Body of pancreas (tissue), 4 donors: Measurements from ENCODE around the gene AVPI1. TPM values are rescaled to one million over a fixed set of nuclear protein-coding genes. Genes with fewer than 3 reads are reported as not detected.
"Not testable (repeated sequence)": the region's sequence is repeated elsewhere in the genome, so short reads cannot be mapped to it uniquely, and the experiment has no call there.

ENCODE experiments used
- ATAC-seq: fragments of 150-250 bp; one replicate; pipeline ENCODE4 v1.9.1; 2016
- DNase-seq, 4 donors: peaks; one replicate each; pipeline ENCODE4 v3.0.0-alpha.2; 2019
- H3K27ac ChIP-seq, 4 donors: fragments of 200-600 bp; sonication (generic); 1 replicate in 3 of 4; 2 replicates in 1 of 4; pipeline versions ENCODE4 v1.5.1 to v1.6.1; 2016 to 2019; ENCODE audit warnings: mild to moderate bottlenecking in 1 of 4, mixed read lengths in 1 of 4, moderate library complexity in 1 of 4
- H3K27me3 ChIP-seq, 2 donors: fragments of 200-600 bp; sonication (generic); one replicate each; pipeline ENCODE4 v1.6.0; 2016; ENCODE audit warnings: mild to moderate bottlenecking in 1 of 2
- H3K36me3 ChIP-seq, 2 donors: fragments of 200-600 bp; sonication (generic); replicated peaks in 1 of 2; 2 replicates each; pipeline ENCODE4 v1.5.1; 2016; ENCODE audit warnings: low read depth in 2 of 2; ENCODE audit not compliant: insufficient read depth in 1 of 2
- H3K4me1 ChIP-seq: fragments of 200-600 bp; sonication (generic); one replicate; pipeline ENCODE4 v1.6.0; 2016
- H3K4me3 ChIP-seq, 2 donors: fragments of 200-600 bp; sonication (generic); 1 replicate in 1 of 2; 2 replicates in 1 of 2; pipeline ENCODE4 v1.5.1; 2016 to 2019
- H3K9me3 ChIP-seq, 3 donors: fragments of 200-600 bp; sonication (generic); 1 replicate in 2 of 3; 2 replicates in 1 of 3; pipeline ENCODE4 v1.5.1; 2016
- POLR2A ChIP-seq, 3 donors: fragments of 450-650 bp; IDR thresholded peaks; one replicate each; pipeline ENCODE4 v1.6.1; 2016; ENCODE audit warnings: antibody characterized with exemption in 3 of 3, mild to moderate bottlenecking in 2 of 3
- WGBS, 2 donors: methylation state at CpG; one replicate each; pipeline ENCODE4 v1.1.5; 2017; 5-methylcytosine and 5-hydroxymethylcytosine counted together
- intact Hi-C: fragments of 100-400 bp; cut with DNase I; formaldehyde crosslinking; loops from one replicate; pipeline ENCODE4 v1.15.1; 2023
- total RNA-seq, 2 donors: library from RNA; depleted of rRNA; stranded (reverse); fragments of >200 nt; gene quantifications; one replicate each; pipeline ENCODE4 v1.1.0, GENCODE V29; 2016
- TF ChIP-seq, protein P1 (sequence below), 7 experiments: fragments of 450-650 bp in 4 of 7; fragments of 200-600 bp in 3 of 7; sonication (generic) in 3 of 7; IDR thresholded peaks; one replicate each; pipeline ENCODE4 v1.5.1; 2016 to 2019; ENCODE audit warnings: antibody characterized with exemption in 7 of 7

The AVPI1 gene
- total RNA-seq, 2 donors from 2014 or later: 5.7 to 14.8 TPM

DNA sequence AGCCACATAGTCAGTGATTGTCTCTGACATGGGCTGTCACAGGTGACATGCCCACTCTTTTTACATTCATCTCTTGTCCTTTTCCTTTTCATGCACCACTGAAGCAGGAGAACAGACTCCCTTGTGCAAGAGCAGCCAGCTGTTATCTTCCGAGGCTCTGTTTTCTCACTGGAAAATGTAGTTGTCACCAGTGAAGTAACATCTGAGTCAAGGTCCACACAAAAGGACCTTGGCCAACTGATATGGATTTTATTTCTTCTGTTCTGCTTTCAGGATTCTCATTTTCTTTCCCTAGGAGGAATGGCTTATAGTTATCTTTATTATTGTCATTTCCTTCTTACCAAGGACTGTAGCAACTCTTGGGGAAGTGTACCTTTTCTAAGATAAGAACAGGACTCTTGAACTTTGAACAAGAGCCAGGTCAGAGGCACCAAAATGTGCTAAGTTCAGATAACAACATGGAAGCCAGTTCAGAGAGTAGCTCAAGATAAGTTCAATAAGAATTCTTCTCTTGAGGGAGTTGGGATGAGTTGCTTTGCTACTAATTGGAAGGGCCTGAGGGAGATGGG, 22.7 kb downstream of the AVPI1 start:
- peak; percentile 56 for ATAC-seq
- H3K36me3 ChIP-seq: peaks cover 0 to 2% of the 10 kb centered on the region in 2 donors
- 30 to 55% methylated on average over 1 of the region's 1 CpG for WGBS, 2 donors

DNA sequence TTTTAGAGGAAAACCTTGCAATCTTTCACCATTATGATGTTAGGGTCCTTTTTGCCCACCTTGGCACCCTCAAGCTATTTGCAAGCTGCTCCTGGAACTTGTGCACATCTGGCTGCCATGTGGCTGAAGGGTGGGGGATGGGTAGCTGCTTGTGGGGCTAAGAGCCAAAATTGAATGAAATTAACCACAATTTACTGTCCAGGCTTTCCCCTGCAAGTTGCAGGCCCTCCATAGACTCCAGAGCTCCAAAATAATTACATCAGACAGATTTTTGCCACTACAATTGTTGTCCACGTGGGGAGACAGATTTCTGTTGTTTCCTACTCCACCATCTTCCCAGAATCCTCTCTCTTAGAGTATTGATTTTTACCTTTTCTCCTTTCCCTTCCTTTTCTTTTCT, 27.5 kb downstream of the AVPI1 start:
- intact Hi-C loops: no loop called here
- peaks cover 0 to 2% of the 10 kb centered on the region in 2 donors for H3K36me3 ChIP-seq

More for the DNA sequence above, 22.7 kb downstream of the AVPI1 start:
- intact Hi-C loops: no loop called here
- Histone ChIP-seq H3K4me1 (peaks cover 11% of the 10 kb centered on the region), H3K4me3 (no peak overlapping the region), H3K27ac (peak overlapping the region in 2 of 4 donors; percentile 49 to 56), H3K9me3 (no peaks in the 10 kb centered on the region), H3K27me3 (no peaks in the 10 kb centered on the region)
- peak in 2 of 4 donors; percentile 47 to 56 for DNase-seq
- TF ChIP-seq POLR2A (IDR thresholded peaks at IDR 0.05): no peak
- TF ChIP-seq, protein P1, sequence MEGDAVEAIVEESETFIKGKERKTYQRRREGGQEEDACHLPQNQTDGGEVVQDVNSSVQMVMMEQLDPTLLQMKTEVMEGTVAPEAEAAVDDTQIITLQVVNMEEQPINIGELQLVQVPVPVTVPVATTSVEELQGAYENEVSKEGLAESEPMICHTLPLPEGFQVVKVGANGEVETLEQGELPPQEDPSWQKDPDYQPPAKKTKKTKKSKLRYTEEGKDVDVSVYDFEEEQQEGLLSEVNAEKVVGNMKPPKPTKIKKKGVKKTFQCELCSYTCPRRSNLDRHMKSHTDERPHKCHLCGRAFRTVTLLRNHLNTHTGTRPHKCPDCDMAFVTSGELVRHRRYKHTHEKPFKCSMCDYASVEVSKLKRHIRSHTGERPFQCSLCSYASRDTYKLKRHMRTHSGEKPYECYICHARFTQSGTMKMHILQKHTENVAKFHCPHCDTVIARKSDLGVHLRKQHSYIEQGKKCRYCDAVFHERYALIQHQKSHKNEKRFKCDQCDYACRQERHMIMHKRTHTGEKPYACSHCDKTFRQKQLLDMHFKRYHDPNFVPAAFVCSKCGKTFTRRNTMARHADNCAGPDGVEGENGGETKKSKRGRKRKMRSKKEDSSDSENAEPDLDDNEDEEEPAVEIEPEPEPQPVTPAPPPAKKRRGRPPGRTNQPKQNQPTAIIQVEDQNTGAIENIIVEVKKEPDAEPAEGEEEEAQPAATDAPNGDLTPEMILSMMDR (IDR thresholded peaks at IDR 0.05): no peak

DNA sequence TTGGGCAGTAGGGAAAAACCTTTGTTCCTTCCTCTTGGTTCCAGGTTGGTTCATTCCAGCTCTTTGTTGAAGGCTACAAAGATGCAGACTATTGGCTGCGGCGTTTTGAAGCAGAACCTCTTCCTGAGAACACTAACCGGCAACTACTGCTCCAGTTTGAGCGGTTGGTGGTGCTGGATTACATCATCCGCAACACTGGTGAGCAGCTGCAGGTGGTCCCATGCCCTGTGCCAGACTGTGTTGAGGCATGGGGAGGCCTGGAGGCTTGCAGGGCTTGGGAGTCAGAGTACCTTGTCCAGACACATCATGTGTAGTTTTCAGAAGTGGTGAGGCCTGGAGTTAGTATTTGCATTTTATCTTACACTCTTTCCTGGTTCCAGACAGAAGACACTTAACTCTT, 30.3 kb downstream of the AVPI1 start:
- Histone ChIP-seq H3K27ac (no peak overlapping the region), H3K36me3 (peaks cover 2 to 4% of the 10 kb centered on the region in 2 donors), H3K4me3 (no peak overlapping the region), H3K4me1 (no peaks in the 10 kb centered on the region), H3K27me3 (no peaks in the 10 kb centered on the region), H3K9me3 (no peaks in the 10 kb centered on the region)
- TF ChIP-seq, protein P1 (IDR thresholded peaks at IDR 0.05): no peak
- no peak for TF ChIP-seq POLR2A (IDR thresholded peaks at IDR 0.05)
- ATAC-seq (no peak), DNase-seq (no peak)
- 76 to 87% methylated on average over 4 to 5 of the region's 5 CpGs for WGBS, 2 donors
- intact Hi-C loops: no loop called here

More for the DNA sequence above, 27.5 kb downstream of the AVPI1 start:
- WGBS, 2 donors: 82 to 95% methylated on average over 1 of the region's 1 CpG
- TF ChIP-seq, protein P1 (IDR thresholded peaks at IDR 0.05): no peak
- TF ChIP-seq POLR2A (IDR thresholded peaks at IDR 0.05): no peak
- no peaks in the 10 kb centered on the region for H3K27me3 ChIP-seq
- H3K4me1 ChIP-seq: peaks cover 8% of the 10 kb centered on the region
- no peak overlapping the region for H3K27ac ChIP-seq
- DNase-seq (no peak), ATAC-seq (no peak)
- H3K4me3 ChIP-seq: no peak overlapping the region
- no peaks in the 10 kb centered on the region for H3K9me3 ChIP-seq

DNA sequence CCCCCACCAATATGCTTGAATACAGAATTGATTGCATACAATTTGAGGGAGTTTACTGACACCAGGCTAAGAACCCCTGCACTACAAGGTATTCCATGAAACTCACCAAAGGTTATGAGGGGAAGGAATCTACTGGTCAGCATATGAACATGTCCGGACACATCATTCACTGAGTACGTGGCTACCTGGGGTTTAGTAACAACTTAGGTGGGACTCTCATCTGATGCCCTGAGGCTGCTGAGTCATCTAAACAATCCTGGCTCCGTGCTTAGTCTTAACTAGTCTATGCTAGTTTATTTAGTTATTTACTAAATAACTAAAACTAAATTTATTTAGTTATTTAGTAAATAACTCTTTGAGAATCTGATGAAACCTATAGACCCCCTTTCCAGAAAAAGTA, 35.3 kb downstream of the AVPI1 start:
- peaks cover 6 to 9% of the 10 kb centered on the region in 2 donors for H3K36me3 ChIP-seq
- no peak for TF ChIP-seq POLR2A (IDR thresholded peaks at IDR 0.05)
- TF ChIP-seq, protein P1 (IDR thresholded peaks at IDR 0.05): no peak
- intact Hi-C loops: no loop called here
- 88 to 93% methylated on average over 3 of the region's 3 CpGs for WGBS, 2 donors
- no peak overlapping the region for H3K4me3 ChIP-seq
- H3K4me1 ChIP-seq: no peaks in the 10 kb centered on the region
- no peaks in the 10 kb centered on the region for H3K9me3 ChIP-seq
- no peak overlapping the region for H3K27ac ChIP-seq
- no peaks in the 10 kb centered on the region for H3K27me3 ChIP-seq
- ATAC-seq (no peak), DNase-seq (no peak)

DNA sequence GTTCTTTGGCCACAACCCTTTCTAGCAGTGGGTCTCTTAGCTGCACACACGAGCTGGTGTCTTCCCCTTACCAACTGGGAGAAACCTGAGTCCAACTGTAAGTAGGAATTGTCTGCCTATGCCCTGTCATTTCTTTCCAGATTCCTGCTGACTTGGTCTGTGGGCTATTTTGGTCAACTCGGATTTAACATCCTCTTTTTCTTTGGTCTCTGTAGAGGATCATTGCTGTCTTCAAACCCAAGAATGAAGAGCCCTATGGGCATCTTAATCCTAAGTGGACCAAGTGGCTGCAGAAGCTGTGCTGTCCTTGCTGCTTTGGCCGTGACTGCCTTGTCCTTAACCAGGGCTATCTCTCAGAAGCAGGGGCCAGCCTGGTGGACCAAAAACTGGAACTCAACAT, 36.3 kb downstream of the AVPI1 start:
- ATAC-seq: no peak

DNA sequence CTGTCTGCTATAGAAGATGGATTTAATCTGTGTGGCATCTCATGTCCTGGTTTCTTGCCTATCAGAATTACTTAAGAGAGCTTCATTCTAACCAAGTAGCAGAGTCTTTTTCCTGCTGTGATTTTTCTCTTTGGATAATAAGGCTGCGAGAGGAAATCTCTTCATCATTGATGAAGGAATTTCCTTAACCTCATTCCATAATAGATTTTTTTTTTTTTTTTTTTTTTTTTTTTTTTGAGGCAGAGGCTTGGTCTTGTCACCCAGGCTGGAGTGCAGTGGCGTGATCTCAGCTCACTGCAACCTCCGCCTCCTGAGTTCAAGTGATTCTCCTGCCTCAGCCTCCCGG, 37.7 kb downstream of the AVPI1 start:
- intact Hi-C loops, H3K4me3 ChIP-seq, H3K4me1 ChIP-seq, ATAC-seq, H3K9me3 ChIP-seq, DNase-seq, H3K27me3 ChIP-seq: not testable (repeated sequence)
- 82 to 94% methylated on average over 4 of the region's 4 CpGs for WGBS, 2 donors
- Histone ChIP-seq H3K27ac (peak overlapping the region in 1 of 4 donors; percentile 63), H3K36me3 (peaks cover 6 to 11% of the 10 kb centered on the region in 2 donors)

More for the DNA sequence above, 36.3 kb downstream of the AVPI1 start:
- H3K36me3 ChIP-seq: peaks cover 6 to 9% of the 10 kb centered on the region in 2 donors
- peak overlapping the region in 1 of 4 donors; percentile 12 for H3K27ac ChIP-seq
- no peaks in the 10 kb centered on the region for H3K4me1 ChIP-seq
- H3K27me3 ChIP-seq: no peaks in the 10 kb centered on the region
- TF ChIP-seq POLR2A (IDR thresholded peaks at IDR 0.05): no peak
- TF ChIP-seq, protein P1 (IDR thresholded peaks at IDR 0.05): no peak
- no peak for DNase-seq
- WGBS, 2 donors: 78 to 80% methylated on average over 3 of the region's 3 CpGs
- H3K4me3 ChIP-seq: no peak overlapping the region
- no peaks in the 10 kb centered on the region for H3K9me3 ChIP-seq
- intact Hi-C loops: no loop called here
